PC-9 (cell line): ENCODE results near the gene TAC3.
"Not testable (repeated sequence)": the region's sequence is repeated elsewhere in the genome, so short reads cannot be mapped to it uniquely, and the experiment has no call there.

Experiments used
- CTCF ChIP-seq: fragments of 200-600 bp; sonication (generic); conservative IDR thresholded peaks from 2 replicates; pipeline ENCODE4 v1.6.1; 2017; ENCODE audit warnings: mixed run types, antibody characterized with exemption, mild to moderate bottlenecking, moderate library complexity
- EZH2 ChIP-seq: fragments of 200-600 bp; sonication (generic); IDR thresholded peaks from 2 replicates; pipeline ENCODE4 v1.8.0; 2017; ENCODE audit warnings: antibody characterized with exemption, low read depth

- not testable (repeated sequence) for TF ChIP-seq CTCF, EZH2
Observed at GRCh38 chr12:56985714-56986113, 30.6 kb downstream of the TAC3 start.
